ENCODE measurements around the gene CBFB.

CBFB gene

DNA sequence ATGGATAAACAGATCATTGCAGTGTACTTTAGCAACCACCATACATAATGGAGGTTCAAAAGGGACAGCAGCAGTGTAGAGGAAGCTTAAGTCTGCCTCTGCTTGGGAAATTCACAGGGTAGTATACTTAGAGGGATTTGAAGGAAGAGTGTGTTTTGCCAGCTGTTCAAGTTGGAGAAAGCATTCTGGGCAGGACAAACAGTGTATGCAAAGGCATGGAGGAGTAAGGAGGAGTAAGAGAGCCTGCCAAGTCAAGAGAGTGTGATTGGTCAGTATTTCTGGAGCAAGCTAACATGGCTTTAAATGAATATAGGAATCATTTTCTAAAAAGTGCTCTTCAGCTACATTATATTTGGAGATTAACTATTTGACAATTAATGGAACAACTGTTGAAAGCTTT, 57.9 kb downstream of the CBFB start:
- no peak overlapping the region for H3K9ac ChIP-seq (ENCODE audit: low read depth, low read length)
- no peak overlapping the region for H3K4me3 ChIP-seq (ENCODE audit: low read length)
- H3K9me3 ChIP-seq (replicated peaks; ENCODE audit: low read length), result no peaks in the 10 kb centered on the region
- no peaks in the 10 kb centered on the region for H3K4me1 ChIP-seq (ENCODE audit: control insufficient read depth, insufficient read depth, low read length)
- H3K36me3 ChIP-seq (ENCODE audit: insufficient read depth, low read length), result peaks cover 46% of the 10 kb centered on the region
- no peaks in the 10 kb centered on the region for H3K27me3 ChIP-seq (ENCODE audit: control insufficient read depth, insufficient read depth, low read length)
- H3K4me2 ChIP-seq (ENCODE audit: low read length), result no peak overlapping the region

DNA sequence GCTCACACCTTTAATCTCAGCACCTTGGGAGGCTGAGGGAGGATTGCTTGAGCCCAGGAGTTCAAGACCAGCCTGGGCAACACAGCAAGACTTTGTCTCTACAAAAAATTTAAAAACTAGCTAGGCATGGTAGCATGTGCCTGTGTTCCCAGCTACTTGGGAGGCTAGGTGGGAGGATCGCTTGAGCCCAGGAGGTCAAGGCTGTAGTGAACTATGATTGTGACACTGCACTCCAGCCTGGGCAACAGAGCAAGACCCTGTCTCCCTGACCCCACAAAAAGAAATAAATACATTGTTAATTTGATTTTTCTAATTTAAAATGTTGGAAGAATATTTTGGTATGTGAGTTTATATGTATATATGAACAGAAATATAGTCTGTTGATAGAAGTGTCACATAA, 58.3 kb downstream of the CBFB start:
- Histone ChIP-seq H3K4me2 (ENCODE audit: low read length) (no peak overlapping the region), H3K4me3 (ENCODE audit: low read length) (no peak overlapping the region), H3K36me3 (ENCODE audit: insufficient read depth, low read length) (peaks cover 43% of the 10 kb centered on the region), H3K9me3 (replicated peaks; ENCODE audit: low read length) (no peaks in the 10 kb centered on the region), H3K27me3 (ENCODE audit: control insufficient read depth, insufficient read depth, low read length) (no peaks in the 10 kb centered on the region), H3K9ac (ENCODE audit: low read depth, low read length) (no peak overlapping the region), H3K4me1 (ENCODE audit: control insufficient read depth, insufficient read depth, low read length) (peaks cover under 1% of the 10 kb centered on the region)

DNA sequence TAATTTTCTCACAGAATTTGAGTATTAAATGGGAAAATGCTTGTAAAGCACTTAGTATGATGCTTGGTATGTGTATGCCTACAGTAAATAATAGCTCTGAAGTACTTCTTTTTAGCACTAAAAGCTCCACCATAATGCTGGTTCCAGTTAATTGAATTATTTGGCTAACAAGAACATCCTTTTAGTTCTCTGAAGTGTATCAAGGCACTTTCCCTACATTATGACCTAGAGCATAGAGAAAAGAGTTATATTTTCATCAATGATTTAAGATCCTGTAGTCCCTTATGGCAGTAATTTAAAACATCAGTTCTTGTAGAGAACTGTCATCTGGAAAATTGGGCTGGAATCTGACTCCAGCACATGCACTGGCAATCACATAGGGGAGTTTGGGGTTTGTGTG, 58.9 kb downstream of the CBFB start:
- no peaks in the 10 kb centered on the region for H3K9me3 ChIP-seq (replicated peaks; ENCODE audit: low read length)
- no peak overlapping the region for H3K4me2 ChIP-seq (ENCODE audit: low read length)
- H3K4me3 ChIP-seq (ENCODE audit: low read length), result no peak overlapping the region
- peaks cover 6% of the 10 kb centered on the region for H3K4me1 ChIP-seq (ENCODE audit: control insufficient read depth, insufficient read depth, low read length)
- no peaks in the 10 kb centered on the region for H3K27me3 ChIP-seq (ENCODE audit: control insufficient read depth, insufficient read depth, low read length)
- no peak overlapping the region for H3K9ac ChIP-seq (ENCODE audit: low read depth, low read length)
- peaks cover 45% of the 10 kb centered on the region for H3K36me3 ChIP-seq (ENCODE audit: insufficient read depth, low read length)

DNA sequence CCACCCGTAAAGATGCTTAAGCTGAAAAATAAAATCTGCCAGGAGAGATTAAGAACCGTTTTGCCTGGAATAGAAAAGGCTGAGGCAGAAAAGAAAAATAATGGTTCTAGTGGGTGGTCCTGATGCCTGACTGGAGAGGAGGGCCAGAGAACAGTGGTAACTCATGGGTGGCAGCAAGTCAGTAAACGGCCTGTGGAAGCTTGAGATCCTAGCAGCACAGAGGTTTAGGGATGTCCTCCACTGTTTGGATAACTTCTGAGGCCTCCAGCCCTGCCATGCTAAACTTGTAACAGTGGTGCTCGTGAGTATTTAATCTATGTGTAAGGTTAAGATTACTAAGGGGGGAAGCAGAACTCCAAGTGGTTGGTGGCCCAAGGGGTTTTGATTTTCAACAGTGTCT, 59.6 kb downstream of the CBFB start:
- no peak overlapping the region for H3K4me2 ChIP-seq (ENCODE audit: low read length)
- no peak overlapping the region for H3K4me3 ChIP-seq (ENCODE audit: low read length)
- H3K9me3 ChIP-seq (replicated peaks; ENCODE audit: low read length), result no peaks in the 10 kb centered on the region
- no peaks in the 10 kb centered on the region for H3K27me3 ChIP-seq (ENCODE audit: control insufficient read depth, insufficient read depth, low read length)
- no peak overlapping the region for H3K9ac ChIP-seq (ENCODE audit: low read depth, low read length)
- H3K36me3 ChIP-seq (ENCODE audit: insufficient read depth, low read length), result peaks cover 44% of the 10 kb centered on the region
- peaks cover 9% of the 10 kb centered on the region for H3K4me1 ChIP-seq (ENCODE audit: control insufficient read depth, insufficient read depth, low read length)

DNA sequence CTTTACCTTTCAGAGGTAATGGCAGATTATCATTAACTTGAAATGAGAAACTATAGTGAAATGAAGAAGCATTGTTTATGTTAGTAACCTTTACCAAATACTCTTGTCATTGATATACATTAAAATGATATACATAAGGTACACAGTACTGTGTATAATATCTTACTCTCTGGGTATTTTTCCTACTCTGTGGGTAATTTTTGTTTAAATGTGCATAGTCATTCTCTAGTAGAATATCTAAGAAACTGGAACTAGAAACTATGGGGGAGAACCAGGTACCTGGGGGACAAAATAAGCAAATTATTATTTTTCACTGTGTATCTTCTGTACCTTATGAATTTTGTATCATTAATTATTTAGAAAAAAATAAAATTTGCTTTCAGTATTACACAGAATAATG, 60.2 kb downstream of the CBFB start:
- H3K27me3 ChIP-seq (ENCODE audit: control insufficient read depth, insufficient read depth, low read length), result no peaks in the 10 kb centered on the region
- no peak overlapping the region for H3K4me2 ChIP-seq (ENCODE audit: low read length)
- peaks cover 9% of the 10 kb centered on the region for H3K4me1 ChIP-seq (ENCODE audit: control insufficient read depth, insufficient read depth, low read length)
- H3K9ac ChIP-seq (ENCODE audit: low read depth, low read length), result no peak overlapping the region
- no peaks in the 10 kb centered on the region for H3K9me3 ChIP-seq (replicated peaks; ENCODE audit: low read length)
- H3K4me3 ChIP-seq (ENCODE audit: low read length), result no peak overlapping the region
- H3K36me3 ChIP-seq (ENCODE audit: insufficient read depth, low read length), result peaks cover 41% of the 10 kb centered on the region

DNA sequence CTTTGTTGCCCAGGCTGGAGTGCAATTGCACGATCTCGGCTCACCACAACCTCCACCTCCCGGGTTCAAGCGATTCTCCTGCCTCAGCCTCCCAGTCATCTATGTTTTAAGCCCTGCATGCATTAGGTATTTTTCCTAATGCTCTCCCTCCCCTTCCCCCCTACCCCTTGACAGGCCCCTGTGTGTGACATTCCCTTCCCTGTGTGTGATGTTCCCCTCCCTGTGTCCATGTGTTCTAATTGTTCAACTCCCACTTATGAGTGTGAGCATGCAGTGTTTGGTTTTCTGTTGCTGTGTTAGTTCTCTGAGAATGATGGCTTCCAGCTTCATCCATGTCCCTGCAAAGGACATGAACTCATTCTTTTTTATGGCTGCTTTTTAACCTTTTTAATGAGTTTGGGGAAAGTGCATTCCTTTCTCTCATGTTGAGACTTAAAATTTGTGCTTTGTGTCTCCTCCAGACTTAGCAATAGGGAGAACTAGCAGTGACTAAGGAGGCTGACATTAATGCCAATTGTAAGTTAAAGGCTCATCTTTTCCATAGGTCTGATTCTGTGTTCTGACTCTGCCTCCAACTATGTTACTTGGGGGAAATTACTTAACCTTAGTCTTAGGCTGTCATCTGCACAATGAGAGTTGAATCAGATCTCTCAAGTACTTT, 63.1 kb downstream of the CBFB start:
- Histone ChIP-seq H3K4me2 (ENCODE audit: low read length) (no peak overlapping the region), H3K4me3 (ENCODE audit: low read length) (no peak overlapping the region), H3K4me1 (ENCODE audit: control insufficient read depth, insufficient read depth, low read length) (peaks cover 9% of the 10 kb centered on the region), H3K36me3 (ENCODE audit: insufficient read depth, low read length) (peaks cover 34% of the 10 kb centered on the region), H3K27me3 (ENCODE audit: control insufficient read depth, insufficient read depth, low read length) (no peaks in the 10 kb centered on the region), H3K9me3 (replicated peaks; ENCODE audit: low read length) (no peaks in the 10 kb centered on the region), H3K9ac (ENCODE audit: low read depth, low read length) (no peak overlapping the region)

DNA sequence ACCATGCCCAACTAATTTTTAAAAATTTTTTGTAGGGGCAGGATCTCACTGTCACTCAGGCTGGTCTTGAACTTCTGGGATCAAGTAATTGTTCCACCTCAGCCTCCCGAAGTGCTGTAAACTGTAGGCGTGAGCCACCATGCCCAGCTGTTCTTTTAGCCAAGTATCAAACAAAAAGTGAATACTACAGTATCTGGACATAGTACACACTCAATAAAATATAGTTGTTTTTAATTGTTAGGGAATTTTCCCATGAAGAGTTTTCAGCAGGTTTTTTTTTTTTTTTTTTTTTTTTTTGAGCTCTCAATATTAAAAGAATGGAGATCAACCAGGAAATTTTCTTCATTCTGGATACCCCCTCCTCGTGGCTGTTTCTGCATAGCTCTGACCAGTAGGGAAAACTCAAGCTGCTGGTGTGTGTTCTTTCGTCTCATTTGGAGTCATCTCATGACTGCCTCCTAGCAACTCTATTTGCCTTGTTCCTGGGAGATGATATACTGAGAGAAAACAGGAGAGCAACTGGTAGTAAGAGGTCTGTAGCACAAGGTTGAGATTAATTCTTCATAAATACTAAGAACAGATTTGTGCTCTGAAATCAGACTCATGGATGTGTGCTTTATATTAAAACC, 64.3 kb downstream of the CBFB start:
- Histone ChIP-seq H3K4me3 (ENCODE audit: low read length) (no peak overlapping the region), H3K36me3 (ENCODE audit: insufficient read depth, low read length) (peaks cover 26% of the 10 kb centered on the region), H3K27me3 (ENCODE audit: control insufficient read depth, insufficient read depth, low read length) (no peaks in the 10 kb centered on the region), H3K4me1 (ENCODE audit: control insufficient read depth, insufficient read depth, low read length) (peaks cover 9% of the 10 kb centered on the region), H3K9ac (ENCODE audit: low read depth, low read length) (no peak overlapping the region), H3K9me3 (replicated peaks; ENCODE audit: low read length) (no peaks in the 10 kb centered on the region), H3K4me2 (ENCODE audit: low read length) (no peak overlapping the region)

DNA sequence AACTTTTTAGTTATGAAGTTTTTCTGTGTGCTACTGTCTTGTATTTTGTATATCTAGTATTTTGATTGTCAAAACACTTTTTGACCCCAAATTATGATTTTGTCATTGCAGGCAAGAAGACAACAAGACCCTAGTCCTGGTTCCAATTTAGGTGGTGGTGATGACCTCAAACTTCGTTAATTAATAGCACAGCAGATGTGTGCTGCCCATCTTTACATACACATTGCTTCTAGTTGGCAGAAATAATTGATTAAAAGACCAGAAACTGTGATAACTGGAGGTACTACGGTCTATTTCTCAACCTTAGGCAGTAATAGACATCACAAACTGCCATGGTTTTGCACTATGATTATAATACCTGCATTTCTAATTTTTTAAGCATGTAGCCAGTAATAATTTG, 69.7 kb downstream of the CBFB start:
- Histone ChIP-seq H3K36me3 (ENCODE audit: insufficient read depth, low read length) (peaks cover 22% of the 10 kb centered on the region), H3K4me3 (ENCODE audit: low read length) (no peak overlapping the region), H3K4me1 (ENCODE audit: control insufficient read depth, insufficient read depth, low read length) (no peaks in the 10 kb centered on the region), H3K27me3 (ENCODE audit: control insufficient read depth, insufficient read depth, low read length) (no peaks in the 10 kb centered on the region), H3K9me3 (replicated peaks; ENCODE audit: low read length) (no peaks in the 10 kb centered on the region), H3K4me2 (ENCODE audit: low read length) (no peak overlapping the region), H3K9ac (ENCODE audit: low read depth, low read length) (no peak overlapping the region)

DNA sequence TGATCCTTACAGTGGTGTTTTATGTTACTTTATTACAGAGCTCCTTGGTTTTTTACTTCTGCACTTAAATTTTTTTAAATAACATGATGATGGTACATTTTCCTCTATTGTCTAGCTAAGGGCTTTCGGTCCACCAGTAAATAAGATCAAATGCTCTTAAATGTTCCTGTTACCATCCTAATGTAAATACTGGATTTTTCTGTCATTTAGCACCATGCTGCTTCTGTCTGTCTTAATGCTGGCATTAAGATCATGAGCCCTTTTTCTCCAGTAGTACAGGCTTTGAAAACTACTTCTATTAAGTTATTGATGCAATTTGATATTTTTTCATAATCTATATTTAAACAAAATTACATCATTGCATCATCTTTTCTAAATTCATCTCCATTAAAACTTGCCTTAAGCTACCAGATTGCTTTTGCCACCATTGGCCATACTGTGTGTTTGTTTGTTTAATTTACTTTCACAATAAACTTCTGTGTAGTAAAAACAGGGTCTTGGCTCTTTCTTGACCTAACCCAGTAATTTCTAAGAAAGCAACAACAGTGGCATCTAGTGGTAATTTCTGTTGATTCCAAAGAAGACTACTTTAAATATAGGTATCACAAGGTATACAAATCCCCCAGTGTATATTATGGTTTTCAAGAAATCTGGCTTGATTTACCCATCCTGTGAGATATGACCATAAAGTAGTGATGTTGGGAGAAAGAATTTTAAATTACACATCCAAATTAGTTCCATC, 71.8 kb downstream of the CBFB start:
- Histone ChIP-seq H3K9ac (ENCODE audit: low read depth, low read length) (no peak overlapping the region), H3K4me1 (ENCODE audit: control insufficient read depth, insufficient read depth, low read length) (no peaks in the 10 kb centered on the region), H3K4me2 (ENCODE audit: low read length) (no peak overlapping the region), H3K9me3 (replicated peaks; ENCODE audit: low read length) (no peaks in the 10 kb centered on the region), H3K4me3 (ENCODE audit: low read length) (no peak overlapping the region), H3K36me3 (ENCODE audit: insufficient read depth, low read length) (peaks cover 12% of the 10 kb centered on the region), H3K27me3 (ENCODE audit: control insufficient read depth, insufficient read depth, low read length) (no peaks in the 10 kb centered on the region)

DNA sequence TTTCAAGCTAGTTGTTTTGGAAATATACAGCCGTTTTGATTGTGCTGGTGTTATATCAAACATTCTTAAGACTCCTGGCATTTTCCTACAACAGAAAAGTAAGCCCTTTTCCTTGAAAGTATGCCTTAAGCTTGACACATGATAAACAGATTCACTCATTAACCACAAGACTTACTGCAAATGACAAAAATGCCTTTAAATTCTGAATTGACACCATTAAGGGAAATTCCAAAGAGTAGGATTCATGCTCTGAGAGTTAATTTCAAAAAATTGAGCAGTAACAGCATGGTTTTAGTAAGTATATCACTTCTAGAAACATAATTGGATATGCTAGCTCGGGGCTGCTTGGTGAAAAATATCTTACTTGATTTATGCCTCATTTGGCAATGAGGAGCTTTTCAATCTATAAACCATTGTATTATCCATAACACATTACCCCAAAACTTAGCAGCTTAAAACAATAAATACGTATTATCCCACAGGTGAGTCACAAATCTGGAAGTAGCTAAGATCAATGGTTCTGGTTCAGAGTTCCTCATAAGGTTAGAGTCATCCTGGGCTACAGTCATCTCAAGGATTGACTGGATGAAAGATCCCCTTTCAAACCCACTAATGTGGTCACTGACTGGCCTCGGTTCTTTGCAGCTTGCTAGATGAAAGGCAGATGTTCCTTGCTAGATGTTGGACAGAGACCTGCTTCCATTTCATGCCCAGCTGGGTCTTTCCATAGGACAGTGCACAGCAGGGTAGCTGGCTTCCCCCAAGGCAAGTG, 72.5 kb downstream of the CBFB start:
- no peaks in the 10 kb centered on the region for H3K9me3 ChIP-seq (replicated peaks; ENCODE audit: low read length)
- H3K36me3 ChIP-seq (ENCODE audit: insufficient read depth, low read length), result peaks cover 12% of the 10 kb centered on the region
- H3K9ac ChIP-seq (ENCODE audit: low read depth, low read length), result no peak overlapping the region
- no peak overlapping the region for H3K4me2 ChIP-seq (ENCODE audit: low read length)
- H3K27me3 ChIP-seq (ENCODE audit: control insufficient read depth, insufficient read depth, low read length), result no peaks in the 10 kb centered on the region
- no peak overlapping the region for H3K4me3 ChIP-seq (ENCODE audit: low read length)
- no peaks in the 10 kb centered on the region for H3K4me1 ChIP-seq (ENCODE audit: control insufficient read depth, insufficient read depth, low read length)

DNA sequence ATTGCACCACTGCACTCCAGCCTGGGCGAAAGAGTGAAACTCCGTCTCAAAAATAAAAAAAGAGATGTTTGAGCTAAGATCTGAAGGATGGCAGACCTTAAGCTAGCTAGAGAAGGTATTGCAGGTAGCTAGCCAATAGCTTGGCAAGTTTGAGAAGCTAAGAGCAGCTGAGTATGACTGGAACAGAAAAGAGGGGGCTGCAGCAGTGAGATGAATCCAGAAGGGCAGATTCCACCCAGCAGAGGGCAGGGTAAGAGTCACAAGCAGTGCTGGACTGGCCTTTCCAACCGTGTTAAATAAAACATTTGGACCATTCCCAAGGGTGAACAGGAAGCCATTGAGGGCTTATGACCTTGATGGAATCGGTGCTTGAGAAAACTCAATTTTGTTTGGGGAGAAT, 75.1 kb downstream of the CBFB start:
- H3K9me3 ChIP-seq (replicated peaks; ENCODE audit: low read length), result no peaks in the 10 kb centered on the region
- H3K4me1 ChIP-seq (ENCODE audit: control insufficient read depth, insufficient read depth, low read length), result peaks cover 3% of the 10 kb centered on the region
- H3K4me3 ChIP-seq (ENCODE audit: low read length), result no peak overlapping the region
- H3K4me2 ChIP-seq (ENCODE audit: low read length), result no peak overlapping the region
- H3K9ac ChIP-seq (ENCODE audit: low read depth, low read length), result no peak overlapping the region
- peaks cover 6% of the 10 kb centered on the region for H3K36me3 ChIP-seq (ENCODE audit: insufficient read depth, low read length)
- no peaks in the 10 kb centered on the region for H3K27me3 ChIP-seq (ENCODE audit: control insufficient read depth, insufficient read depth, low read length)

Measured in skeletal muscle satellite cell (primary cell).